NCI-H748 (cell line): ENCODE results near the gene WDR81.

Source experiments
- DNase-seq: peaks from one replicate; lab custom pipeline; 2025; ENCODE audit not compliant: unreplicated experiment; lab: John Stamatoyannopoulos, UW

Gene WDR81

DNA sequence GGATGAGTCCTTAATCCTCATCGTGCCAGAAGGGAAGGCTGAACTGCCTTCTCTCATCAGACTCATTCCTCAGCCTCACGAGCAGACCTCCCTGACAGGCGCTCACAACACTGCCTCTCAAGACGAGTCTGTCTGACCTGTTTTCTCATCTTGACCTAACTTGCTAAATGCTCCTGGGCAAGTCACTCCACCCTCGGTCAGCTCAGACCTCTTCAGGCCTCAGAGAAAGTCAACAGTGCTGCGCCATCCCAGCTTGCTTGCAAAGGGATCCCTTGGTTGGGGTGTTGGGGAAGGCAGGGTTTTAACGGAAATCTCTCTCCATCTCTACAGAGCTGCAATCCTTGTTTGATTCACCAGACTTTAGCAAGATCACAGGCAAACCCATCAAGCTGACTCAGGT is 52.4 kb downstream of the WDR81 start:
- DNase-seq = no peak

DNA sequence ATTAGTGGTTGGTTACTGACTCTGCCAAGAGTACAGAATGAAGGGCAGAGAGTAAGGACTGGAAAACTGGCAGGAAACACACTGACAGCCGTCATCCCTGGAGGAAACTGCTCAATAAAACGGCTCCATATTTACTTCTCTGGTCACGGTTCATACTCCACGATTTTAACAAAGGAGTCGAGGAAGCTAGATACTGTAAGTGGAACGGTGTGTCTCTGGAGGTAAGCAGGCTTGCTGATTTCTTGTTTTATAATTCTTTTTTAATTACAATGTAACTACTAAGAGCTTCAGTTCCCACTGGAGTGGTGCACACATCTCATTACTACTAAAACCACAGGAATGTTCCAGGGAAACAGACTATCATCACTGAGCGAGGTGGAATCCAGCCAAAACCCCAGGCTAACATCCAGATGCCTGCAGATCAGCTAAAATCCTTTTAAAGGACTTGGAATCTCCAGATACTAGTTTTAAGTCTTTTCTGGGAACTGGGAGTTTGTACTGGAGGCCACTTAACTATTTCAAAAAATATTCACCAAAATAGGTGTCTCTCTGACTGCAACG is 55.1 kb downstream of the WDR81 start:
- DNase-seq = no peak

DNA sequence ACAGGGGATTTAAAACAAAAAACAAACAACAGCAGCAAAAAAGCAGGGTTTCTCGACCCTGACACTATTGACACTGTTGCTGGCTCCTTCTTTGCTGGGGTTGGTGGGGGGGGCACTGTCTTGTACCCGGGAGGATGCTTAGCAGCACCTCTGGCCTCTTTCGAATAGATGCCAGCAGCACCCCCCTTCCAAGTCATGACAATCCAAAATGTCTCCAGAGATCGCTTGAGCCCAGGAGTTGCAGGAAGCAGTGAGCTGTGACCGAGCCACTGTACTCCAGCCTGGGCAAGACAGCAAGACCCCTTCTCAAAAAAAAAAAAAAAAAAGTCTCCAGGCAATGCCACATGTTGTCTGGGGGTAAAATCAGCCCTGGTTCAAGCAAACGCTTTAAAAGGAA is 57.7 kb downstream of the WDR81 start:
- DNase-seq = no peak

DNA sequence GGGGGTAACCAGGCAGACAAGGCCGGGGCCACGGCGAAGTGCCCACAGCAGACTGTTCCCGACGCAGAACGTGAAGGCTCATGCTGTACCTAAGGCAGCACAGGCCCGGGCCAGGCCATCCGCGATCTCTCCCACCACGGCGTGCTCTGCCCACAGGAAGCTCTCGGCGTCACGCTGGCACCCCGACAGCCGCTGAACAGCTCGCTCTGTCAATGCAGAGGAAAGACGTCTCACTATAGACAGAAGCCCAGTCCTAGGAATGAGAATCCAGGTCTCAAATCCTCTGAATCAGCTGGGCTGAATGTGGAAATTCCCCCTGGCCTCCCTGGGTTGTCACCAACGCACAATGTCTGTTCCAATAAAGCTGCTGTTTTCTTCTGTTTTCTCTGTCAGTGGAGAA is 58.8 kb downstream of the WDR81 start:
- no peak for DNase-seq

DNA sequence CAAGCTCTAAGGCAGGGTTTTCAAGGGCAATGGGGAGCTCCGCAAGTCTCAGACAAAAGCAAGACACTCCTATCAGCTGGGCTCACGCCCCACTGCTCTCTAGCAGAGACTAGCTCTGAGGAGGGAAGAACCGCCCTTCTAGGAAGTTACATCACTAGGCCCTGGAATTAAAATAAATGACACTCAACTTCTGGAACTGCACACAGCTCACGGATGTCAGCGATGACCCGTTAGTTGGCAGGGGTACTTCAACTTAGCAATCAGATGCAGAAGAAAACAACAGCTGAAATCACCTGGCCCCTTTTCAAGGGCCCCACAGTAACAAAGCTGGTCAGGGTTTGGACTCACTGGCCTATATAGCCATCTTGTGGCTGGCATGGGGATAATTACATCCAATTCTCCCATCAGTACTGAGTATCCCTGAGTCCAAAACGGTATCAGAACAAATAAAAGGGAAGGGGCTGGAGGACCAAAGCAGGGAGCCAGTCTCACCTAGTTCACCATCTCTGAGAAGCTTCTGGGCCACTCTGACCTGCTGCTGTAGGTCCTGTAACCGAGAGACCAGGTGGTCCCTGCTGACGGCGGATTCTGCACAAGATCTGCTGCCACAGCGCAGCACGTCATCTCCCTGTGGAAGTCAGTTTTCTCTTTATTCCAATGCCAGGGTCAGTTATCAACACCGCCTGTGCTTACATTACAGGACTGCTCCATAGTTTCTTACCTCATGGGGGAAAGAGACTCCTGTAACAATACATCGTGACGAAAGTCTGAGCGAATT is 59.5 kb downstream of the WDR81 start:
- DNase-seq = peak; percentile 36

DNA sequence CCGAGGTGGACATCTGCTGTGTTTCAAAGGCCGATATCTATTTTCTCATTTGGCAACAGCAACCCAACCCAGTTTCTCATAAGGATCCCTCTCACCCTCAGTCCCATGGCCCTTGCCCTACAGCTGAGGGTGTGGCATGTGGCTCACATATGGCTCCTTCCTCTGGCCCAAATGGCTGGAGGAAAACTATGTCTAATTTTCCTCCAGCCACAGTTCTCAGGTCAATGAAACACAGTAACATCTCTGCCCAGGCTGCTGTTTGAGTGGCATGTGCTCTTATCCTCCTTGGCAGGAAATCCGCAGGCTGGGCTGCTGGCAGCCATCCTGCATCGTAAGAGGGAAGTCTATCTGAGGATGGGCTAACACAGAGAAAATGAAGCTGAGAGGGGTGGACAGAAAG is 61.4 kb downstream of the WDR81 start:
- no peak for DNase-seq

DNA sequence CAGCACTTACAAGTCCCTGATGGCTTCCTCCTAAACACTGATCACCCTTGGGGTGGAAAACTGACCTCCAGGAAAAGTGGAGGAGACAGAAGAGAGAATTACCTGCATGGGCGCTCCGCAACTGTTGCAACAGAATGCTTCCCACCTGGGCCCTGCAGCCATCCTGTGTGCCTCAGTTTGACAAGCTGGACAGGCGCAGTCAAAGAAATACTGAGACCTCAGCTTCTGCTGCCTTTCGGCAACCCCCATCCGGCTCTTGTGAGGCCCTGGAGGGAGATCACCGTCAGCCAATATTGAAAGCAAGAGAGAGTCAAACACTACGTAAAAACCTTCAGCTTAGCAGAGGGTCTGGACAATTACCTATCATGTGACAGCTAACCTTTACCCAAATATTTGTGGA is 62.2 kb downstream of the WDR81 start:
- no peak for DNase-seq

DNA sequence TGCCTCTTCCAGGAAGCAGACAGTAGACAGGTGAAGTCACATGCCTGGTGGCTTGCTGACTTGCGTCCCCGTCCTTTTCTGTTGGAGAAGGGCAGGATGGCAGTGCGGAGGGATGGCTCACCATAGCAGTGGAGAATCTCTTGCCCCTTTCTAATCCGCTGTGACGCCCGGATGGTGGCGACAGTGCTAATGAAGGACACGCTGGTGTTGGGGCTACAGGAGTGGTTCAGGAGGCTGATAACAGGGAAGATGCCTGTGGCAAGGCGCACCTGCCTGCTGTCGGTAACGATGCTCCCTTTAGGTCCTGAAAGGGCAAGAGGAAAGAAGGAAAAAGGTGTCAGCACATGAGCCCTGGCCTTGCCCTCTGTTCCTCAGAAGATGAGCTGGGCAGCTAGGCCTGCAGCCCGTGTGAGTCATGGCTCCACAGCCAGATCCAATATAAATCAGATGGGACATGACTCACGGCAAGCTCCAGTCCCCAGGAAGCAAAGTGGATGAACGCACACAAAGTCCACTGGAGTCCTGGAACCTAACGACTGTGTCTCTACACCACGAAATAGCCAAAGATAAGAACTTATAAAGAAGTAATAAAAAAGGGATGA is 62.9 kb downstream of the WDR81 start:
- DNase-seq = no peak
